GM21515 (cell line): ENCODE measurements around the gene TSPAN14.
"Not testable (repeated sequence)": the region's sequence is repeated elsewhere in the genome, so short reads cannot be mapped to it uniquely, and the experiment has no call there.

Experiments used
- ATAC-seq: cut with Tn5 transposase; IDR thresholded peaks from one replicate; pipeline ENCODE4 v1.9.1; 2021; ENCODE audit not compliant: unreplicated experiment

Gene TSPAN14

DNA sequence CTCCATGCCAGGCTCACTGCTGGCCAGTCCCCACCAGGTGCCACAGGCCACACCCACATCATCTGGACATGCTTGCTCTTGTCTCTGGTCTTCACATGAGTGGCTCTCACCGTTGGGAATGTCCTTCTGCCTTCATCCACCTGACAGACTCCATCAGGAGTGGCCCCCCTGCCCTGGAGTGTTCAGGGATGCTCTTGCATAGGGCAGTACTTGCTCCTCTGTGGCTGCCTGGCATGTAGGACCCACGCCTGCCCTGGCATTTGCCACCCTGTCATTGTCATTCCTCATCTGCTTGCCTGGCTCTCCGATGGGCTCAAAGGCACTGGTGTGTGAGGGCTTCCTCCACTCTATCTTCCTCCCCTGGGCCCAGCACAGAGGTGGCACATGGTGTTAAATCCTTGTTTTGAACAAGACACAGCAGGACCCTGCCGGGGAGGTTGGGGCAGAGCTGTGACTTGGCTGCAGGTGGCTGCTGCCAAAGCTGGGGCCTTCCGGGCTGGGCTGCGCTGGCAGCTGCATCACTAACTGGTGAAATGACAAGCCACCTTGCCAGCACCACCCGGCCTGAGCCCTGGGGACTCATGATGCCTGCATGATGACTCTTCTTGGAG is 85.4 kb downstream of the TSPAN14 start:
- ATAC-seq, result no peak

DNA sequence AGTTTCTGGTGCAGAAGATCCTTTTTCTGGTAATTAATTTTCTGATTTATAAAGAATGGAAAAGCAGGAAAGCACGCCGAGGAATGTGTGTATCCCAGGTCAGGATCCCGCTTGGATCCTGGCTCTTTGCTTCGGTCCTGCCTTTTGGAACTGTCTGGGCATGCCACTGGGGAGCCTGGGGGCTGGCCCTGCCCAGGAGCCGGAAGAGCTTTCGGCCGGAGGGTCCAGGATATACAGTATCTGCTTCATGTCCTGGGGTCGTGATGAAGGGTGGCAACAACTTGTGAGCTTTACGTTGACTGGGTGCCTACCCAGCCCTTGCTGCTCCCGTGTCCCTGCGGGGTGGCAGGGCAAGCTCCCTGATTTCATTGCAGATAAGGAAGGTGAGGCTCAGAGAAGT is 86.0 kb downstream of the TSPAN14 start:
- ATAC-seq, result no peak

DNA sequence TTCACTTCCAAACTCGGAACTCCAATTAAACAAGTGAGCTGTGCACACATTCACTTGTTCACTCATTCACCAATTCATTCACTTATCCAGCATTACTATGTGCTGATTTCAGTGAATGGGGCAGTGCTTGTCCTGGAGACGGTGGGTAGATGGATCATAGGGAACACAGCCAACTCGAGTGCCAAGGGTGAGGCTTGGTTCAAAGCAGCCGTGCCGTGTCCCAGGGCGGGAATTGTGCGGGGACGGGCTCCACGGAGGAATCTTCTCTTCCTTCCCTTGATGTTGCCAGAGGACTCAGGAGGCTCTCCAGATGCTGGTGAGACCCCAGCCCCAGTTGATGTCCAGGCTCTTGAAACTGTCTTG is 86.5 kb downstream of the TSPAN14 start:
- no peak for ATAC-seq

DNA sequence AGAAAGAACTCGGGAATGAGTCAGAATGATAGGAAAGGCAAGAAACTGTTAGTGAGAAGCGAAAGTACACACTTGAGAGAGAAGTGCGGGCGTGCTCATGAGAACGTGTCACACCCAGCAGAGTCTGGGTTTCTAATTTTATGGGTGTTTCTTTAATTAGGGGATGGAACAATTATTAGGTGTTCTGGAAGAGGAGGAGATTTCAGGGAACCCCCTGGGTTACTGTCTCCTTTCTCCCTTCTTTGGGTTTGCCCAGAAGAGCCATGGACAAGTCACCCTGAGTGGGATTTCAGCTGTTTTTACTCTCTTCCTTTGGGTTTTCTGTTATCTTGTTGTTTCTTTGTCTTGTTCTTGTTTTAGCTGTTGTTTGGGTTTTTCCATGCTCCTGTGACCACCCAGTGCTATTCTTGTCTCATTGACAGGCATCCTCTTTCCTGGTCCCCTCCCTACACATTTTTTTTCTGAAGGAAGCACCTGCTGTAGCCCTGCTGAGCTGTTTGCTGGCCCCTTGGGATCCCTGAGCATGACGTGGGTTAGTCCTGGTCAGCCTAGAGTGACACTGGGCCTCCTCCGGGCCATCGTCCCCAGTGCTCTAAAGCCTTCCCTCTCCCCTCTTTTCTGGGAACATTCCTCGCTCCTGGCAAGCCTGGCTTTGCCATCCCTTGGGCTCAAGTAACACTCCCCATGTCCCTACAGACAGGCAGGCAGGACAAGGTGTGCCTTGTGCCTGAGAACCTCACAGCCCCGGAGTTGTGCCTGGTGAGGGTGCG is 87.1 kb downstream of the TSPAN14 start:
- peak; percentile 65 for ATAC-seq

DNA sequence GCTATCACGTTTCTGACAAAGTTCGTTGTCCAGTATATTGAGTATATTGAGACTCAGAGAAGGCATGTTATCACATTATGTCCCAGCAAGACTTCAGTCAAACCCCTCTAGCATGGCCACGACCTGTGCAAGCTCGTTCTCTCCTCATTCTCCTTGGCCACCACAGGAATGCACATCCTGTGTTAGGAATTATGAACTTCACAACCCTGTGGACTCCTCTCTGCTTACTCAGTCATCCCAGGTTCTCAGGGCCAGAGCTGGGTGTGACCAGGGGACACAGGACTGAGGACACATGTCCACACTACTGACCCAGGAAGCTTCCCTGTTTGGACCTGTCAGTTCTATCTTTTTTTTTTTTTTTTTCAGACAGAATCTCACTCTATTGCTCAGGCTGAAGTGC is 87.9 kb downstream of the TSPAN14 start:
- ATAC-seq, result no peak

DNA sequence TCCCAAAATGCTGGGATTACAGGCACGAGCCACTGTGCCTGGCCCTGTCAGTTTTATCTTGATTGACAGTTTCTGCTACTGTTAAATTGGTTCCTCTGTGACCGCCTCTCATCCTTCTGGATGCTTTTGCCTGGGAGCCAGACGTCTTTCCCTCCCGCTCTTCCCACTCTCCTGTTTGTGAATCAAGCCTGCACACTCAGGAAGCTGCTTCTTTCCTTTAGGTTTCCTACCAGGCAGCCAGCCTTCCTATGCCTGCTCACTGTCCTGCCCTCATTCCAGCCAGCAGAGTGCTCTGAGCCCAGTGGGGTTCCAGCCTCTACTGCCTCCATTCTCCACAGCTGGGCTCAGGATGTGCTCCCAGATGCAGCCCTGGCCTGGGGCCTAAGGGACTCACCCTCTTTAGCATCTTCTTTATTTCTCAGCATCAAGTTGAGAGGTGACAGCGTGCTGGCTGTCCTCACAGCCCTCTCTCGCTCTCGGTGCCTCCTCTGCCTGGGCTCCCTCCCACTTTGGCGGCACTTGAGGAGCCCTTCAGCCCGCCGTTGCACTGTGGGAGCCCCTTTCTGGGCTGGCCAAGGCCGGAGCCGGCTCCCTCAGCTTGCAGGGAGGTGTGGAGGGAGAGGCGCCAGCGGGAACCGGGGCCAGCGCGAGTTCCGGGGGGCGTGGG is 88.7 kb downstream of the TSPAN14 start:
- ATAC-seq, result no peak

DNA sequence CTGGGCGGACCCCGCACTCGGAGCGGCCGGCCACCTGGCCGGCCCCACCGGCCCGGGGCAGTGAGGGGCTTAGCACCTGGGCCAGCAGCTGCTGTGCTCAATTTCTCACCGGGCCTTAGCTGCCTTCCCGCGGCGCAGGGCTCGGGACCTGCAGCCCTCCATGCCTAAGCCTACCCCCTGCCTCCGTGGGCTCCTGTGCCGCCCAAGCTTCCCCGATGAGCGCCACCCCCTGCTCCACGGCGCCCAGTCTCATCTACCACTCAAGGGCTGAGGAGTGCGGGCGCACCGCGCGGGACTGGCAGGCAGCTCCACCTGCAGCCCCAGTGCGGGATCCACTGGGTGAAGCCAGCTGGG is 89.2 kb downstream of the TSPAN14 start:
- not testable (repeated sequence) for ATAC-seq

DNA sequence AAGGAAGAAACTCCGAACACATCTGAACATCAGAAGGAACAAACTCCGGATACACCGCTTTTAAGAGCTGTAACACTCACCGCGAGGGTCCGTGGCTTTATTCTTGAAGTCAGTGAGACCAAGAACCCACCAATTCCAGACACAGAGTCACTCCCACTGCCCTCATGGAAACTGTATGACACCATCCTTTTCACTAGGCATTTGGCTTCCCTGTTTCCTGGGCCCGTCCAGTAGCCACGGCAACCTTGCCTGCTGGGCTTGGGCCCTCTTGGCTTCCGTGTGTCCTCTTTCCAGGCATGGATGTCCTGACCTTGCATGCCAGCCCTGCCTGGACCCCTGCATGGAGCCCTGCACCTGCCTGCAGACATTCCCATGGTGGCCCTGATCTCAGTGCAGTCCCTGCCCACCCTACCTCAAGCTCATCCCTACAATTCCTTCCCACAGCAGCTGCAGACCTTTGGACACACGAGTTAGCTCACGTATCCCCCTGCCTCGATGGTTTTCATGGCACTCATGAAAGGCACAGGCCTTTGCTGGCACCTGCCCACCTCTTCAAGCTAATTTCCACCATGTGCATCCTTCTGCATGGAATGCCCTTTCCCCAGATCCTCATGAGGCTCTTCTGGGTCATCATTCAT is 90.3 kb downstream of the TSPAN14 start:
- ATAC-seq, result no peak

DNA sequence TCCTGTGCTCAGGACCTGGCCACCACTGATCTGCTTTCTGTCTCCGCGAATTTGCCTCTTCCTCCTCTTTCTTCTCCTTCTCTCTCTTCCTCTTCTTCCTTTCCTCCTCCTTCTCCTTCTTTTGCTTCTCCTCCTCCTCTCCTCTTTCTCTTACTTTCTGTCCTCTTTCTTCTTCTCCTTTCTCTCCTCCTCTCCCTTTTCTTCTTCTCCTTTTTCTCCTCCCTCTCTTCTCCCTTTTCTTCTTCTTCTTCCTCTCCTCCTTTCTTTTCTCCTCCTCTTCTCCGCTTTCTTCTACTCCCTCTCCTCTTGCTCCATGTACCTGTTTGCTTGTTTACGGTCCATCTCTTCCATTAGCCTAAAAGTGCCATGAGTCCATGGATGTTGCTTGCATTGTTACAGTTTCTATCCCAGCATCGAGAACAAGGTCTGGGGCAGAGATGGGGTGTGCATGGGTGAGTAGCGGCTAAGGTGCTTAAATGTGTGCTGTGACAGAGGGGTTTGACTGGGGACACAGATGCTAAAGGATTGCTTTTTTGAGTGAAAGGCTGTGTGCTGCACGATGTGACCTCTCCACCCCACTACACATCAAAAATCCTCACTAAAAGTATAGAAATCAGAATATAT is 91.3 kb downstream of the TSPAN14 start:
- ATAC-seq, result no peak

DNA sequence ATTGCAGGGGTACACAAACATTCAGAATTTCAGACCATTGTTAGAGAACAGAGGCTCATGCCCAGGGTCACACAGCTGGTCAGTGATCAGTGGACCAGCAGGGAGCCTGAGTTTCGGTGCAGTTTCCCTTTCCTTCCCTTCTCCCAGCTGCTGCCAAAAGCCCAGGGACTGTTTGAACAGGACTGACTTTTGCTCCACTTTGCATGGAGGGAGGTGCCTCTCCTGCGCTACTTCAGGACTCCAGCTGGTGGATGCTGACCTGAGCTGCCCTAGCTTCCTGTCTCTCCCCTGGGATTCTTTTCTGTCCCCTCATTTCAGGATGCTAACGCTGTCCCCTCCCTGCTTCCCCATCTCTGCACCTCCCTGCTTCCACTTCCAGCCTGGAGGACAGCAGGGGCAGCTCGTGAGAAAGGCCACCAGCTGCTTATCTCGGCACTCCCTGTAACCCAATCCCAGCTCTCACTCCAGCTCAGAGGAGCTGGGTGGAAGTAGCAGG is 98.1 kb downstream of the TSPAN14 start:
- no peak for ATAC-seq

DNA sequence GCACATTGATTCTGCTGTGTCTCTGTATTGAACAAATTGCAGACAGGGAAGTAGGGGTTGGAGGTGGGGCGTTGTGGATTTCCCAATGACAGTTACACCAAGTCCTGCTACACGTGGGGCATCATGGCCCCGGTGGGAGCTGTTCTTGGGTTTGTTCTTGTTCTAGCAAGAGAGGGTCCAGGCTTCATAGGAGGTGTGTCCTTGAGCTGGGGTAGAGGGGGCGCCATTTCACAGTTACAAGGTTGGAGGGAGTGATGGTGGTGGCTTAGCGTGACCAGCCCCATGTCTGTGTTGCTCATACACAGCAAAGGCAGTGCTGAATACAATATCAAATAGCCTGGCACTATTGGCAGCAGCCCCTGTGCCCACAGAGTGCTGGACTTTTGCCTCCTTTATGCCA is 99.3 kb downstream of the TSPAN14 start:
- ATAC-seq, result no peak

DNA sequence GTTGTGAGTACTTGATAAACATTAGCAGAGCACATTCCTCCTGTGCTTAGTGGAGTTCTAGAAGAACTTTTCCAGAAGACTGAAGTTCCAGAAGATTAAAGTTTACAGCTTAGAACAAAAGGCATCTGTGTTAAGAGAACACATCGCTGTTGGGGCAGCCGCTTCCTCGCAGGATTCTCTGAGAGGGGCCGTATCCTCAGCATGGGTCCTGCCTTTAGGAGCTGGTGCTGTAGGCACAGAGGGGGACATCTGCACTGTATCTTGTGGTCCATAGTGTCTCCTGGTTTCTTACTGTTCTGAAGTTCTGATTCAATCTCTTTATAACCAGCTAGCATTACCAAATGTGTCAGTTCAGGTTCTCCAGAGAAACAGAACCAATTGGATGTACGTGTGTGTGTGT is 99.9 kb downstream of the TSPAN14 start:
- no peak for ATAC-seq

DNA sequence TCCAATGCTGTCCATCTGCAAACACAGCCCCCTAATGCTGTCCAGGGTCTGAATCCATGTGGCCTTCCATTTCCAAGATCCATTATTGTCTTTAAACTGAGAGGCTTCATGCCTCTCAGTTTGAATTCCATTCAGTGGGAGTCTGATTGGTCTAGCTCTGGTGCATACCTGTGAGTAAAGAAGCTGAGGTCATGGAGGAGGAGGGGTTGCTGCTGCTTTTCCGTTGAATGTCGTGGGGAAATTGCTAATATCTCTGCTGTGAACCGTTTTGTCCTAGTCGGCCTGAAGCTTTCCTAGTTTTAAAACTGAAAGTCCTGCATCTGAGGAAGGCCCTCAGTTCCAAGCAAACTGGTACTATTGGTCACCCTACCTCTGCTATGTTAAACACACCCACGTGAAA is 101.3 kb downstream of the TSPAN14 start:
- ATAC-seq, result no peak

DNA sequence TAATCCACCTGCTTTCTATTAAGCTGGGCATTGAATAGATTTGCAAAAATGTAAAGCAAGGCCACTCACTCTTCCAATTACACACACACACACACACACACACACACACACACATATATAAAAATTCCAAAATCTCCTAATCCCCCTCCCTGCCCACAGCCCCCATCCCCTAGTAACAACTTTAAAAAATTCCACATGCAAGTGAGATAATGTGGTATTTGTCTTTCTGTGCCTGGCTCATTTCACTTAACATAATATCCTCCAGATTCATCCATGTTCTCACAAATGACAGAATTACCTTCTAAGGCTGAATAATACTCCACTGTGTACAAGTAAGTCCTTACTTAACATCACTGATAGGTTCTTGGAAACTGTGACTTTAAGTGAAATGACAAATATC is 107.8 kb downstream of the TSPAN14 start:
- ATAC-seq, result no peak

DNA sequence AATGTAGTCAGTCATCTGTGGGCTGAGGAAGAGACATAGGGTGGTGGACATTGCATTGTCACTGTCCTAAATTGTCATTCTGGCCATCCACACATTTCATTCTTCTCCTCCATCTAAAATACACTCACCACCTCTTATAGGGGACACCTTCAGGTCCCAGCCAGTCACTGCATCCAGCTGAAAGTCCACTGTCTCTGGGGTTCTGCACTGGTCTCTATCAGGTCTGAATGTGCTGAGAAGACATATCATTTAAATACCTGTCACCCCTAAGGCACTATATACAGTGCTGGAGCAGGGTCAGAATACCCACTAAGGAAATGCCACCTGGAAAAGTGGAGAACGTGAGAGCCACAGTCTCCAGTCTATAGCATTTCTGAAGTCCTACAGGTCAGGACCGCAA is 113.2 kb downstream of the TSPAN14 start:
- no peak for ATAC-seq

DNA sequence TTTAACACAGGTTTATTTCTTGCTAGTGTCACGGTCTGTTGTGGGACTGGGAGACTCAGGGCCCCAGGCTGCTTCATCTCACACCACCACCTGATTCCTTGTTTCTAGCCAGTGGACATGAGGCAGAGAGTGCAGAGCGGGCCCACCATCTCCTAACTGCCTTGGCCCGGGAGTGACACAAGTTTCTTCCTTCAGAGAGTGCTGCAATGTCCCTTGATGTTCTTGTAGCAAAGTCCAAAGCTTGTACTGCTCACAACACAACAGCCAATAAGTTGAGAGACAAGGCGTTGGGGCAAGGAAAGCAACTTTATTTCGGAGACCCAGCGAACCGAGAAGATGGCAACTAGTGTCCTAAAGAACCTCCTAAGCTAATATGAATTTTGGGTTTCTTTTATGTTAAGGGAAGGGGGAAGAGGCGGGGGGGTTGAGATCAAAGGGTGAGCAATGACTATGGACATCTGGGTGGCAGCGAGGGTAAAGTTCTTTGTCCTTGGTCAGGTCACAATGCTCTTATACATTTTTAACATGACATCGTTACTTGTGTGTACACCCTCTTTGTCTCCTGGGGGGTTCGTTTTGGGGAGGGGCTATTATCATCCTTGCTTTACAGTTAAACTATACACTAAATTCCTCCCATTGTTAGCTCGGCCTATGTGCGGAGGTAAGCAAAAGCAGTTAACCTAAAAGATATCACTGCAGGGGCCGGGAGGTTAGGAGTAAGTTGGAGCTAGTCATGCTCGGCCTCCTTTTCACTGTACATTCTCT is 115.2 kb downstream of the TSPAN14 start:
- no peak for ATAC-seq

DNA sequence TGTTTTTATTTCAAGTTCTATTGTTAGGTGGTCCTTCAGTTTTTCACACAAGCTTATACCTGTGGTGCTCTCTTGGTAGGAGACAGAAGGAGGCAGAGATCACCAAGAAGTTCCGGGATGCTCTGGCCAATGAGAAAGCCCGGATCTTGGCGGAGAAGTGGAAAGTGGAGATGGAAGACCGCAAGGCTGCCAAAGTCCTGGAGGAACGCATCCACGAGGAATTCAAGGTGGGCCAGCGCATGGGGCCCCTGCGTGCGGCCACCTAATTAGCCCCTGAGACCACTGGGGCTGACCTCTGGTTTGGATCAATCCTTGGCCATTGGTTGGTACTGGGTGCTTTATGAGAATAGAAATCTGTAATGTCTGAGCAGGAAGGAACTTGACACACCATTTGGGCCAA is 117.2 kb downstream of the TSPAN14 start:
- ATAC-seq, result no peak

DNA sequence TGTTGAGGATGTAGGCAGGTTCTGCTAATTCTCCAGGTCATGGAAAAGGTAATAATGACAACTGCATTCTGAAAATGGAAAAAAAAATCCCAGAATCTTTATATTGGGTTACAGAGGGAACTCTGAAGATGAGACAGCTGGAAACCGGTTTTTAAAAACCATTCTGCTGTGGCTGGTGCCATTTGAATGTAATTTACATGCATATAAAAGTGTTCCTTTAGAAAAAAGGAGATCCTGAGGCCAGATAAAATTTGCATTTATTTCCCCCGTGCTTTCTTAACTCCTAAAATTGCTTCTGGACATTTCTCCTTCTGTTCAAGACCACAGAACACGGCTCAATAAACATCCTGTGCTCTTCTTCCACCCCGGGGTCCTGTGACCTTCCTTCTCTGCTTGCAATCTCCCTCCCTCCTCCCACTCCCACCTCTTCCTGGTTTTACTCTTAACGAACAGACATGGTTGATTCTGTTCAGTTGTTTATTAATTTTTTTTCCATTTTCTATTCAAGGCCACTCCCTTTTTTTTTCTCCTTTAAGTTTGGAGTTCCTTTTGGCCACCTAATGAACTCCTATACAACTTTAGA is 125.2 kb downstream of the TSPAN14 start:
- ATAC-seq, result no peak

DNA sequence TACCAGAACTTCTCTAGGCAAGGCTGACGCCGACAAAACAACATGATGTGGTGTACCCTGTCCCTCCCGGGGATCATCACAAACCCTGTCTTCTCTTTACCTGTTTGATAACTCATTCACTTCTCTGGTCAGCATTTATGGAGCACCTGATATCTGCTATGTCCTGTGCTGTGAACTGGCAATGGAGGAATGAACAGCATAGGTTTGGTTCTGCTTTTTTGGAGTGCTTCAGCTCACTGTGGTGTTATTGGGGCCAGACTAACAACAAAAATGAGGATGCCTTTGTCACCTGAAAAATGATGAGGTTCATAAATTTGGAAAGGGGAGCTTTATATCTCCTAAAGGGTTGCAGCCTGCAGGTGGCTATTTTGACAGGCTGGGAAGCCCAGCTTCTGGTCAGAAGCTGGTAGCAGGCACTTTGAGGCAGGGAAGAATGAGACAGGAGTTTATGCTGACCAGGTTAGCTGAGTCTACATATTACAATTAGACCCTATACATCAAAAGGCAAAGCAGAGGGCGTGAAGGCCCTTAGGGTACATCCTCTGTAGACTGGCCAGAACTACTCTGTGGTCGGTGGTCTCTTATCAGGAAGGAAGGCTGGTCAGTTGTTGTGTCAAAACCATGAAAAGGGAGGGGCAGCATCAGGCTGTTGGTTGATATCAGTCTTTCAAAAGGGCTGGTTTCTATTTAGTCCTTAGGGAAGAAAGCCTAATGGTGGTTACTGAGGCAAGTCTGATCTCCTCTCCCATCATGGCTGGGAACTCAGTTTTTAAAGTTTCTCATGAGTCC is 125.9 kb downstream of the TSPAN14 start:
- no peak for ATAC-seq
